ENCODE data around the gene WFDC1.

WFDC1 gene

DNA sequence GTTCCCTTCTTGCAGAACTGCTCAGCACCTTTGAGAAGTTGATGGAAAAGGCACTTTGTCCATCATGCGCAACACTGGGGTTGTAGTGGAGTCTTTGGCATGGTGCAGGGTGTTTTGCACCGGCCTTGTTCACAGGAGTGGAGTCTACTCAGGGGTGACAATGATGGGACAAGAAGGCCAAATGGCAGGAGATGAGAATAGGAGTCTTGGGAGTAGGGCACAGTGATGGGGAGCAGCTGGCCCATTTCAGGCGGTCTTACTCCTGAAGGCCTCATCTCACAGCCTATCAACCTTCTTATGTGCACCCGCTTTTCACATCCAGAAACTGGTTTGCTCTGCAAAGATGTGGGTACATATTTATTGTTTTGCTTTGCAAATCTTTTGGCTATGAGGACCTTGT, 41.5 kb upstream of the WFDC1 start:
- no peak overlapping the region for H3K4me3 ChIP-seq (ENCODE audit: low read depth, low read length)
- no peak for DNase-seq (ENCODE audit: low read depth)
- TF ChIP-seq, protein P1, sequence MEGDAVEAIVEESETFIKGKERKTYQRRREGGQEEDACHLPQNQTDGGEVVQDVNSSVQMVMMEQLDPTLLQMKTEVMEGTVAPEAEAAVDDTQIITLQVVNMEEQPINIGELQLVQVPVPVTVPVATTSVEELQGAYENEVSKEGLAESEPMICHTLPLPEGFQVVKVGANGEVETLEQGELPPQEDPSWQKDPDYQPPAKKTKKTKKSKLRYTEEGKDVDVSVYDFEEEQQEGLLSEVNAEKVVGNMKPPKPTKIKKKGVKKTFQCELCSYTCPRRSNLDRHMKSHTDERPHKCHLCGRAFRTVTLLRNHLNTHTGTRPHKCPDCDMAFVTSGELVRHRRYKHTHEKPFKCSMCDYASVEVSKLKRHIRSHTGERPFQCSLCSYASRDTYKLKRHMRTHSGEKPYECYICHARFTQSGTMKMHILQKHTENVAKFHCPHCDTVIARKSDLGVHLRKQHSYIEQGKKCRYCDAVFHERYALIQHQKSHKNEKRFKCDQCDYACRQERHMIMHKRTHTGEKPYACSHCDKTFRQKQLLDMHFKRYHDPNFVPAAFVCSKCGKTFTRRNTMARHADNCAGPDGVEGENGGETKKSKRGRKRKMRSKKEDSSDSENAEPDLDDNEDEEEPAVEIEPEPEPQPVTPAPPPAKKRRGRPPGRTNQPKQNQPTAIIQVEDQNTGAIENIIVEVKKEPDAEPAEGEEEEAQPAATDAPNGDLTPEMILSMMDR (conservative IDR thresholded peaks at IDR 0.05; ENCODE audit: low read depth, low read length) = no peak

- TF ChIP-seq, protein P1 (conservative IDR thresholded peaks at IDR 0.05; ENCODE audit: low read depth, low read length) = no peak
- no peak for DNase-seq (ENCODE audit: low read depth)
- no peak overlapping the region for H3K4me3 ChIP-seq (ENCODE audit: low read depth, low read length)
These were observed 40.6 kb upstream of the WFDC1 start for GRCh38 chr16:84254062-84254461.

- DNase-seq (ENCODE audit: low read depth) = no peak
- TF ChIP-seq, protein P1 (conservative IDR thresholded peaks at IDR 0.05; ENCODE audit: low read depth, low read length) = no peak
- no peak overlapping the region for H3K4me3 ChIP-seq (ENCODE audit: low read depth, low read length)
These were observed 39.4 kb upstream of the WFDC1 start for GRCh38 chr16:84255050-84255810.

- TF ChIP-seq, protein P1 (conservative IDR thresholded peaks at IDR 0.05; ENCODE audit: low read depth, low read length) = no peak
- no peak overlapping the region for H3K4me3 ChIP-seq (ENCODE audit: low read depth, low read length)
- no peak for DNase-seq (ENCODE audit: low read depth)
These were observed 36.4 kb upstream of the WFDC1 start for GRCh38 chr16:84258266-84258665.

DNA sequence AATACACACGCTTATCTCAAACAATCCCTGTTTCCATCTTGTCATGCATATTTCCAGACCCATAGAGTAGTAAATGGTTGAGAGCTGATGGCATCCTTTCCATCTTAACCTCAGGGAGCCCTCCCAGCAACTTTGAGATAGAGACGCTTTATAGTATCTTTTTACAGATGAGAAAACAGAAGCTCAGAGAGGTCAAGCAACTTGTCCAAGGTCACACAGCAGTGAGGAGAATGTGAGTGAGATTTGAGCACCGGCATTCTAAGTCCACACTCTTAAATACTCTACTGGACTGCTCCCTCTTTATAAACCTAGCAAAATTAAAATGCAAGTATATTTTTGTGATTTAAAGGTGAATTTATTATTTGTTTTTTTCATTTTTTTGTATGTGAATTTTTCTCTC, 35.0 kb upstream of the WFDC1 start:
- no peak for DNase-seq (ENCODE audit: low read depth)
- TF ChIP-seq, protein P1 (conservative IDR thresholded peaks at IDR 0.05; ENCODE audit: low read depth, low read length) = no peak

GRCh38 chr16:84260766-84261554, 33.7 kb upstream of the WFDC1 start:
- DNase-seq (ENCODE audit: low read depth) = no peak
- TF ChIP-seq, protein P1 (conservative IDR thresholded peaks at IDR 0.05; ENCODE audit: low read depth, low read length) = no peak

More for the DNA sequence above, 35.0 kb upstream of the WFDC1 start:
- no peak overlapping the region for H3K4me3 ChIP-seq (ENCODE audit: low read depth, low read length)

More at GRCh38 chr16:84260766-84261554, 33.7 kb upstream of the WFDC1 start:
- H3K4me3 ChIP-seq (ENCODE audit: low read depth, low read length) = no peak overlapping the region
